Breast epithelium (tissue), 4 donors: ENCODE data around the gene GALNT9. TPM values are rescaled to one million over a fixed set of nuclear protein-coding genes. Genes with fewer than 3 reads are reported as not detected.
"Not testable (repeated sequence)": the region's sequence is repeated elsewhere in the genome, so short reads cannot be mapped to it uniquely, and the experiment has no call there.

Experiments
- DNase-seq, 2 donors: peaks; one replicate each; pipeline ENCODE4 v3.0.0-alpha.2; 2019; ENCODE audit warnings: low spot score in 2 of 2
- H3K27ac ChIP-seq, 2 donors: fragments of 200-600 bp; sonication (generic) in 1 of 2; one replicate each; pipeline ENCODE4 v1.5.1; 2016 to 2019; ENCODE audit warnings: mild to moderate bottlenecking in 1 of 2
- H3K27me3 ChIP-seq, 2 donors: fragments of 200-600 bp; sonication (generic) in 1 of 2; one replicate each; pipeline versions ENCODE4 v1.5.1 to v1.6.0; 2017 to 2019; ENCODE audit warnings: control low read depth in 1 of 2, mild to moderate bottlenecking in 1 of 2
- H3K36me3 ChIP-seq: fragments of 200-600 bp; one replicate; pipeline ENCODE4 v1.5.1; 2019
- H3K4me1 ChIP-seq, 2 donors: fragments of 200-600 bp; sonication (generic); one replicate each; pipeline ENCODE4 v1.5.1; 2016 to 2019; ENCODE audit warnings: control low read depth in 1 of 2
- H3K4me3 ChIP-seq, 3 donors: fragments of 200-600 bp; sonication (generic); 1 replicate in 2 of 3; 2 replicates in 1 of 3; pipeline ENCODE4 v1.5.1; 2016 to 2019; ENCODE audit warnings: mild to moderate bottlenecking in 3 of 3, moderate library complexity in 2 of 3
- H3K9me3 ChIP-seq, 2 donors: fragments of 200-600 bp; sonication (generic) in 1 of 2; one replicate each; pipeline ENCODE4 v1.5.1; 2016 to 2019; ENCODE audit warnings: control low read depth in 1 of 2
- POLR2A ChIP-seq: fragments of 450-650 bp; IDR thresholded peaks from one replicate; pipeline ENCODE4 v1.6.1; 2016; ENCODE audit warnings: antibody characterized with exemption, mild to moderate bottlenecking, moderate library complexity
- POLR2AphosphoS5 ChIP-seq, 3 donors: sonication (generic); formaldehyde crosslinking; IDR thresholded peaks; one replicate each; pipeline ENCODE4 v1.6.1; 2017; ENCODE audit warnings: antibody characterized with exemption in 3 of 3
- intact Hi-C: fragments of 100-400 bp; cut with DNase I; formaldehyde crosslinking; loops from one replicate; pipeline ENCODE4 v1.15.1; 2023; ENCODE audit warnings: low total_unique reads
- total RNA-seq, 3 donors: library from RNA; depleted of rRNA; stranded (reverse); fragments of >200 nt; gene quantifications; one replicate each; pipeline ENCODE4 v1.1.0, GENCODE V29; 2016
- TF ChIP-seq, protein P1 (sequence below), 3 donors: fragments of 450-650 bp; IDR thresholded peaks; one replicate each; pipeline ENCODE4 v1.5.1; 2016 to 2017; ENCODE audit warnings: antibody characterized with exemption in 3 of 3, mild to moderate bottlenecking in 3 of 3, moderate library complexity in 3 of 3

Gene GALNT9
- total RNA-seq, 3 donors from 2014 or later: 2.9 TPM; not detected in 2

DNA sequence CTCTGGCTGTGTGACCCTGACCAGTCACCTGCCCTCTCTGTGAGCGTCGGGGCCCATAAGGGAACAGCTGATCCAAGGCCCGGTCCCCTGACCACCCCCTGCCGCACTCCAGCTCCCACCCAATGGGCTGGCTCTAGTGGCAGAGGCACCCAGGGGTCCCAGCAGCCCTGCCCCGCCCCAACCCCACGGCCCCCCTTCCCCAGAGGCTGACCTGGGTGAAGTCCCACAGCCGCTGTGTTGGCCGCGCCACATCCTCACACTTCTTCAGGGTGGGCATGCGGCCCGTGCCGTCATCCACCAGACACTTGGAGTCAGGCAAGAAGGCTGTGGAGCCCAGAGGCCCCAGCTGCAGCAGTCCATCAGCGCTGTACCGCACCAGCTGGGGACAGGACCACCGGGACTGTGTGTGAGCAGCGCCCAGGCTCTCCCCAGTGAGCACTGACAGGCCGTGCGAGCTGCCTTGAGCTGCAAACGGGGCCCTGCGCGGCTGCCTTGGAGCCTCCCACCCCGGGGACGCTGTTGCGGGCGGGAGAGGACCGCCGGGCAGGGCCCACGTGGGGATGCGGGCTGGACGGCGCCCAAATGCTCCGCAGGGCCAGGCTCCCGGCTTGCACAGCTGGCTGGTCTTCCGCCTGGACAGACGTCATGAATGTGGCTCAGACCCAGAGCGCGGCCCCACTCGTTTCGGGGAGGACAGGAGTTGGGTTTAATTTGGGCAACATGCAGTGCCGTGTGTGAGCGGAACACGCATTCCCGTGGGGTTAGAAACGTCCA, 131.6 kb downstream of the GALNT9 start:
- TF ChIP-seq POLR2AphosphoS5 (IDR thresholded peaks at IDR 0.05): no peak
- TF ChIP-seq, protein P1, sequence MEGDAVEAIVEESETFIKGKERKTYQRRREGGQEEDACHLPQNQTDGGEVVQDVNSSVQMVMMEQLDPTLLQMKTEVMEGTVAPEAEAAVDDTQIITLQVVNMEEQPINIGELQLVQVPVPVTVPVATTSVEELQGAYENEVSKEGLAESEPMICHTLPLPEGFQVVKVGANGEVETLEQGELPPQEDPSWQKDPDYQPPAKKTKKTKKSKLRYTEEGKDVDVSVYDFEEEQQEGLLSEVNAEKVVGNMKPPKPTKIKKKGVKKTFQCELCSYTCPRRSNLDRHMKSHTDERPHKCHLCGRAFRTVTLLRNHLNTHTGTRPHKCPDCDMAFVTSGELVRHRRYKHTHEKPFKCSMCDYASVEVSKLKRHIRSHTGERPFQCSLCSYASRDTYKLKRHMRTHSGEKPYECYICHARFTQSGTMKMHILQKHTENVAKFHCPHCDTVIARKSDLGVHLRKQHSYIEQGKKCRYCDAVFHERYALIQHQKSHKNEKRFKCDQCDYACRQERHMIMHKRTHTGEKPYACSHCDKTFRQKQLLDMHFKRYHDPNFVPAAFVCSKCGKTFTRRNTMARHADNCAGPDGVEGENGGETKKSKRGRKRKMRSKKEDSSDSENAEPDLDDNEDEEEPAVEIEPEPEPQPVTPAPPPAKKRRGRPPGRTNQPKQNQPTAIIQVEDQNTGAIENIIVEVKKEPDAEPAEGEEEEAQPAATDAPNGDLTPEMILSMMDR (IDR thresholded peaks at IDR 0.05): no peak
- Histone ChIP-seq H3K4me3 (no peak overlapping the region), H3K36me3 (no peaks in the 10 kb centered on the region), H3K9me3 (peaks cover 6% of the 10 kb centered on the region in 2 donors), H3K27ac (no peak overlapping the region), H3K27me3 (peaks cover 0 to 20% of the 10 kb centered on the region in 2 donors), H3K4me1 (no peaks in the 10 kb centered on the region)
- intact Hi-C loops: loop anchor here (5.0 kb wide), 1 partner anchor 1270 kb away; no protein-coding TSS in a partner anchor
- no peak for DNase-seq

DNA sequence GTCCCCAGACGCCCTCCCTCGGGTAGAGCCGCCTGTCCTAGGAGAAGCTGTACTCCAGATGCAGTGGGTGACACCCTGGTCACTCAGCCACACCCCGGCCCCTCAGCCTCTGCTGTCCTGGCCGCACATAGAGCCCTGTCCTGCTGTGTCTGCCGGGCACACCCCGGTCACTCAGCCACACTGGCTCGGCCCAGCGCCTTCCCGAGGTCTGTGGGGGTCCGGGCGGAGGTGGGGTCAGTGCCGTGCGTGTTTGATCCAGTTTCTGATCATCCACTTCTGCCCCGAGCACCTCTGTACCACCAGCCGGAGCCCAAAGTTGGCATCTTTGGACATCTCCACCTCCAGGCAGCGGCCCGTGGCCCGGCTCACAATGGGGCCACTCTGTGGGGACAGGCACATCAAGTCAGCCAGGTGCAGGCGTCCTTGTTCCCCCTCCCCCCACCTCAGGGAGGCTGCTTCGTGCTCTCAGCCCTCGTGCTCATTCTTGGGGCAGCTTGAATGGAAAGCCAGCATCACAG, 132.5 kb downstream of the GALNT9 start:
- no peaks in the 10 kb centered on the region for H3K36me3 ChIP-seq
- no peaks in the 10 kb centered on the region for H3K4me1 ChIP-seq
- no peak overlapping the region for H3K27ac ChIP-seq
- peaks cover 6% of the 10 kb centered on the region in 2 donors for H3K9me3 ChIP-seq
- peaks cover 0 to 14% of the 10 kb centered on the region in 2 donors for H3K27me3 ChIP-seq
- intact Hi-C loops: loop anchor here (5.0 kb wide), 1 partner anchor 1270 kb away; no protein-coding TSS in a partner anchor
- DNase-seq: no peak
- TF ChIP-seq, protein P1 (IDR thresholded peaks at IDR 0.05): no peak
- TF ChIP-seq POLR2A: no peak
- no peak for TF ChIP-seq POLR2AphosphoS5 (IDR thresholded peaks at IDR 0.05)
- no peak overlapping the region for H3K4me3 ChIP-seq

DNA sequence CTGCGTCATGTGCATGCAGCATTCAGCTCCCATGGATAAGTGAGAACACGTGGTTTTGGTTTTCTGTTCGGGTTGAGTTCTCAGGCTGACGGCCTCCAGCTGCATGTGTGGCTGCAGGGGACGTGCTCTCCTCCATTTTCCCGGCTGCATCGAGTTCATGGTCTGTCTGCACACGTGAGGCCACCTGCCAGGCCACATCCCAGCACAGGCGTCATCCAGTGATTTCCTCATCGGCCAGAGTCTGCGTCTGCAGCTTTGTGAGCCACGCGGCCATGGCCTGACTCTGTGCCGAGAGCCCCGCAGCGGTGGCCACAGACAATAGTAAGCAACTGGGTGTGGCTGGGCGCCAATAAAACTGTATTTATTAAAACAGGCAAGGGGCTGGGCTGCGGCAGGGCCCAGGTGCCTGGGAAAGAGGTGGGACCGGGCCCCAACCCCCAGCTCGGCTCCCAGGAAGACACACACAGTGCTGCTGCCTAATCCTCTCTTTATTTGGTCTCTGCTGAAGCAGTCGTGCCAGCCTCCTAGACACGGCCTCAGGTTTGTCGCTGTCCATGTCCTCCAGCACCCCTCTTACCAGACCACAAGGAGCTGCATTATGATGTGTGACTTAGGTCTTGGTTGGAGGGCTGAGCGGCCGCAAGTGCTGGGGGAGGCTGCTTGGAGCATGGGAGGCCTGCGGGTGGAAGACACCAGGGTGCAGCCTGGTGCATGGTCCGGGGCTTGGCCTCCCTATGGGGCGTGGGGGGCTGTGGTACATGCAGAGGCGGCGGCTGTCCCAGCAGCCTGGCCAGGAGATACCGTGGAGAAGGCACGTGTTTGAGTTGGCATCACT, 133.1 kb downstream of the GALNT9 start:
- TF ChIP-seq, protein P1 (IDR thresholded peaks at IDR 0.05): no peak
- TF ChIP-seq POLR2AphosphoS5 (IDR thresholded peaks at IDR 0.05) (no peak), POLR2A (no peak)
- Histone ChIP-seq H3K4me1 (no peaks in the 10 kb centered on the region), H3K36me3 (no peaks in the 10 kb centered on the region), H3K27ac (no peak overlapping the region), H3K4me3 (no peak overlapping the region), H3K9me3 (peaks cover 6% of the 10 kb centered on the region in 2 donors), H3K27me3 (peaks cover 0 to 13% of the 10 kb centered on the region in 2 donors)
- intact Hi-C loops: loop anchor here (5.0 kb wide), 1 partner anchor 1269 kb away; no protein-coding TSS in a partner anchor
- DNase-seq: no peak

DNA sequence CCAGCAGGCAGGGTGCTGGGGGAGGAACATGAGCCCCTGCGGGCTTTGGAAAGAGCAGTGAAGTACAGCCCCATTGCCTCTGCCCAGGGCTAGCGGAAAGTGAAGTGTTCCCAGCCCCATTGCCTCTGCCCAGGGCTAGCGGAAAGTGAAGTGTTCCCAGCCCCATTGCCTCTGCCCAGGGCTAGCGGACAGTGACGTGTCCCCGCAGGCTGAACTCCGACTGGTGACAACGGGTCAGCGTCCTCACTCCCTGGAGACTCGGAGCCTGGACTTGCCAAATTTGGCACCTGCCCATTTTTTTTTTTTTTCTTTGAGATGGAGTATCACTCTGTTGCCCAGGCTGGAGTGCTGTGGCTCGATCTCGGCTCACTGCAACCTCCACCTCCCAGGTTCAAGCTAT, 134.1 kb downstream of the GALNT9 start:
- H3K4me1 ChIP-seq, H3K27me3 ChIP-seq, H3K9me3 ChIP-seq, DNase-seq, H3K4me3 ChIP-seq, H3K36me3 ChIP-seq, H3K27ac ChIP-seq: not testable (repeated sequence)
- intact Hi-C loops: loop anchor here (5.0 kb wide), 1 partner anchor 1268 kb away; no protein-coding TSS in a partner anchor

DNA sequence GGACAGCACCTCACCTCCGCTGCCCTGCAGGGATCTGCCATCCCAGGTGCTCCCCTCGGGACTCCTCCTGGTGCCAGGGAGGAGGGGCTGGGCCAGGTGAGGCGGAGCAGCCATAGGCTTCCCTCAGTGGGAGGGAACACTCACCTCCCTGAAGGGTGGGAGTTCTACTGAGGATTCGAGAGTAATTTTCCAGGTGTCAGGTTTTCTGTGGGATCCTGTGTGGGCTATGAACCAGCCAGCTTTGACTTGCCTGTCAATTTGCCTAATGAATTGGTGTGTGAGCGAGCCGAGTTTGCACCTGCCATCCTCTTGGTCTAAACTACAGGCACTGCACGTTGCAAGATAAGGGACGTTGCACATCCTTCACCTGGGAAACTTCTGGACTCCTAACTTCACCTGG, 134.8 kb downstream of the GALNT9 start:
- Histone ChIP-seq H3K4me3 (no peak overlapping the region), H3K27me3 (peaks cover 0 to under 1% of the 10 kb centered on the region in 2 donors), H3K9me3 (peaks cover 6% of the 10 kb centered on the region in 2 donors), H3K36me3 (no peaks in the 10 kb centered on the region), H3K27ac (no peak overlapping the region), H3K4me1 (no peaks in the 10 kb centered on the region)
- no peak for TF ChIP-seq POLR2A
- TF ChIP-seq POLR2AphosphoS5 (IDR thresholded peaks at IDR 0.05): no peak
- TF ChIP-seq, protein P1 (IDR thresholded peaks at IDR 0.05): no peak
- DNase-seq: no peak
- intact Hi-C loops: no loop called here
